Activated CD8-positive, alpha-beta memory T cell treated with anti-CD3 and anti-CD28 coated beads, Interleukin-2, amount 50 U/mL, for 24 hours (primary cell): ENCODE measurements around the gene CRYL1.

Experiments used
- DNase-seq: peaks from one replicate; pipeline ENCODE4 v3.0.0-alpha.2; 2020; ENCODE audit errors: extremely low read depth

Gene CRYL1

GRCh38 chr13:20494656-20495055 is 31.0 kb downstream of the CRYL1 start:
- no peak for DNase-seq

GRCh38 chr13:20492641-20493040 is 33.0 kb downstream of the CRYL1 start:
- DNase-seq = no peak

- DNase-seq = no peak
These were observed 33.7 kb downstream of the CRYL1 start for GRCh38 chr13:20491926-20492435.

- no peak for DNase-seq
These were observed 36.4 kb downstream of the CRYL1 start for GRCh38 chr13:20489185-20489820.

DNA sequence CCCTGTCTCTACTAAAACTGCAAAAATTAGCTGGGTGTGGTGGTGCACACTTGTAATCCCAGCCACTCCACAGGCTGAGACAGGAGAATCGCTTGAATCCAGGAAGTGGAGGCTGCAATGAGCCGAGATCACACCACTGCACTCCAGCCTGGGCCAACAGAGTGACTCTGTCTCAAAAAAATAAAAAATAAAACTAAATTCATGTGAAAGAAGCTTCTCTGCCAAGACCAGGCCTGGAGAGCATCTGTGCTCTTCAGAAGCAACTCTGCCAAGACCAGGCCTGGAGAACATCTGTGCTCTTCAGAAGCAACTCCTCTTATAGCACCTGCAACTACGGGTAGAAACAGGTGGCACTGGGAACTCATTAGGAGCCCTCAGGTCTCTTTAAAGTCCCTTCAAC is 37.7 kb downstream of the CRYL1 start:
- DNase-seq = no peak

GRCh38 chr13:20482787-20483186 is 42.9 kb downstream of the CRYL1 start:
- DNase-seq = no peak

GRCh38 chr13:20482275-20482761 is 43.3 kb downstream of the CRYL1 start:
- no peak for DNase-seq

- no peak for DNase-seq
These were observed 48.3 kb downstream of the CRYL1 start for GRCh38 chr13:20477394-20477793.

- DNase-seq = no peak
These were observed 49.5 kb downstream of the CRYL1 start for GRCh38 chr13:20475927-20476691.

GRCh38 chr13:20474515-20474914 is 51.1 kb downstream of the CRYL1 start:
- no peak for DNase-seq

- no peak for DNase-seq
These were observed 51.8 kb downstream of the CRYL1 start for GRCh38 chr13:20473888-20474287.

DNA sequence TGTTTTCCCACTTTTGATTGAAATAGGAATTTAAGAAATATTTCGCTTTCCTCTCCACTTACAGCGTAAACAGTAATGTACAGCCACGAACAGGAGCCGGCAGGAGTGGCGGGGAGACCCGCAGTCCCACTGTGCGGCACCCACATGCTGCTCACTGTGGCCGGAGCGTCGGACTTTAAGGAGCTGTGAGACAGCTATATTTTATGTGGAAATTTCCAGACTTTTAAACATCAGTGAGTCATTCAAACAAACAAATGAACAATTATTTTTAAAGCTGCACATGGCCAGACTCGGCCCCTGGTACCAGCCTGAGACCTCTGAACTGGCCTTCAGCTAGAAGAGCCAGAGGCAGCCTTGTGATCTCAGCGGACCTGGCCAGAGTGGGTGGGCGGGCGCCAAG is 52.5 kb downstream of the CRYL1 start:
- DNase-seq = no peak

- DNase-seq = no peak
These were observed 53.1 kb downstream of the CRYL1 start for GRCh38 chr13:20472531-20472930.

- no peak for DNase-seq
These were observed 55.5 kb downstream of the CRYL1 start for GRCh38 chr13:20470136-20470535.

- DNase-seq = no peak
These were observed 59.3 kb downstream of the CRYL1 start for GRCh38 chr13:20466371-20466770.

- no peak for DNase-seq
These were observed 60.3 kb downstream of the CRYL1 start for GRCh38 chr13:20465218-20465879.

DNA sequence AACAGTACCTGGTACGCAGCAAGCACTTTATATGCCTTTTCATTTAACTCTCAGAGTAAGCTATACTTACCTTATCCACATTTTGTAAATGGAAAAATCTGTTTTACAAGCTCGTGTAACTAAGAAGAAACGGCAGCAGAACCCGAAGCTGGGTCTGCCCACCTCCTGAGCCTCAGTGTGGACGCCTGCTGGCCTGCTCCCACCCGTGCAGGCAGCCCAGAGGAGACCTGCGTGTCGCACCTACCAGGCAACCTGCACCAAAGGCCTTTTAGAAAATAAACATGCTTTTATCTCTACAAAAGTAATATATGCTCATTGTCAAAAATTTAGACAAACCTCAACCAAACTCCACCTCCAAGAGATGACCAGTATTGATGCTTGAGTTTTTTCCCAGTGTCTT is 62.7 kb downstream of the CRYL1 start:
- DNase-seq = no peak

DNA sequence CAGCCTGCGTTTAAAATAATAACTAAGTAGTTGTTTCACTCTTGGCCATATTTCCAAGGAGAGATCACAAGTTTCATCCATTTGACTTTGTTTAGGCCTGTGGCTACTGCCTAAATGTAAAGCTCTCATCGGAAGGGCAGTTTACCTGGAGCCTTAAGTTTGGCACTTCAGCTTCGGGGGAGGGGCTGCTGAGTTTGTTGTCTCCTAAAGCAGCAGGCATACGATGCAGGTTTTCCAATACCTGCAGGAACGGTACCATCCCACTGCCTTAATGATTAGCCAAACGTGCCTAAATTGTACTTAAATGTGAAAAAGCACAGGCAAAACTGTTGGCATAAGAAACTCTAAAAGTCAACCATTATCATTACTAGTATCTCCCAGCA is 63.1 kb downstream of the CRYL1 start:
- no peak for DNase-seq

- DNase-seq = no peak
These were observed 63.7 kb downstream of the CRYL1 start for GRCh38 chr13:20461860-20462532.

DNA sequence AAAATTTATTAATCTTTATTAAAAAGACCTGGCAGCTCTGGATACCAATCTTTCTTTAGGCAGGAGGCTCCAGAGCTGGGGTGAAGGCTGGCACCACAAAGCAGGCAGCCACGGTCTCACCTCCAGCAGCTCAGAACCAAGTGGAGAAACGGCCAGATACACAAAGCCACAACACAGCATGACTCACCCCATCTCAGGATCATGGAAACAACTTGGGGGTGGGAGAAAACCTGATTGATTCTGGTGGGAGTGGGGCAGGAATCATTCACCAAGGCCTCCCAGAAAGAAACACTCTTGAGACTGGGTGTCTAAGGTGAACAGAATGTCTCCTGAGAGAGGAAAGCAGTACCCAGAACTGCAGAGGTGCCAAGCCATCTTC is 64.2 kb downstream of the CRYL1 start:
- DNase-seq = no peak

- no peak for DNase-seq
These were observed 64.9 kb downstream of the CRYL1 start for GRCh38 chr13:20460761-20461160.

DNA sequence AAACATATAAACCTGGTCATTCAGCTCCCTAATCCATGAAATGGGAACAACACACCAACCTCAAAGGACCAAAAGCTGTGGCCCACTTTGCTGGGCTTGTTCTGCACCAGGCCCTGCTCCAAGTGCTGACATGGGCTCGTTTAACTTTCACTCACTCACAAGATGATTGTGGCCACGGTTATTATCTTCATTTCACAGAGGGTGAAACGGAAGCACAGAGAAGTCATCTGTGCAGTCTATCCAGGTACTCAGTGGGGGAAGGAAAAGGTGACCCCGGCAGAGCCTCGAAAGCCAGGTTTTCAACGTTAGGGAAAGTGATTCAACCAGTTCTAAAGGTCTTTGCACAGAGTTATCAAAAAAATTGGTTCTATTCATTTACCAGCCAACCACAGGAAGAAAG is 68.0 kb downstream of the CRYL1 start:
- DNase-seq = no peak
